A673 (cell line): ENCODE results near the gene HMGCS2.

Source experiments
- EZH2 ChIP-seq: fragments of 200-600 bp; sonication (generic); IDR thresholded peaks from 2 replicates; pipeline ENCODE4 v1.6.1; 2017; ENCODE audit warnings: borderline replicate concordance, low read depth, mild to moderate bottlenecking, mixed read lengths, antibody characterized with exemption, low read length; ENCODE audit not compliant: poor library complexity, severe bottlenecking
- TF ChIP-seq, protein P1 (sequence below): fragments of 300-800, 200-600 bp; sonication (generic); conservative IDR thresholded peaks from 2 replicates; pipeline ENCODE4 v1.5.1; 2017; ENCODE audit warnings: low read depth, mild to moderate bottlenecking, antibody characterized with exemption, low read length, moderate library complexity, mixed read lengths

DNA sequence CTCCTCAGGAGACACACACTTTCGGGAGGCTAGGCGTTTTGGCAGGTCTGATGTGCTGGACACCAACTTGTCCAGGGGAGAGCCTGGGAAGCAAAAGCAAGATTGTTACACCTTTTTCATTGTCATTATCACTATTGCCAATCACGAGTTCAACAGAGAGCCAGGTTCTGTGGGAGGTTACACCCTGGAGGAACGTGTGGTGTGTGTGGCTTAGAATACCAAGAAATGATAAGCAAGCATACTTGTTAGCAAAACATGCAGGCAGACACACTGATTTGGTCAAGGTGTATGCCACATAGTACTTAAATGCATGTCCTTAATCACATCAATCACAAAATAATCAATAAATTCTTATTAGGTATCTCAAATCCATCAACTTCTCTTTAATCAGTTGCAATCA is 16.1 kb downstream of the HMGCS2 start:
- TF ChIP-seq, protein P1, sequence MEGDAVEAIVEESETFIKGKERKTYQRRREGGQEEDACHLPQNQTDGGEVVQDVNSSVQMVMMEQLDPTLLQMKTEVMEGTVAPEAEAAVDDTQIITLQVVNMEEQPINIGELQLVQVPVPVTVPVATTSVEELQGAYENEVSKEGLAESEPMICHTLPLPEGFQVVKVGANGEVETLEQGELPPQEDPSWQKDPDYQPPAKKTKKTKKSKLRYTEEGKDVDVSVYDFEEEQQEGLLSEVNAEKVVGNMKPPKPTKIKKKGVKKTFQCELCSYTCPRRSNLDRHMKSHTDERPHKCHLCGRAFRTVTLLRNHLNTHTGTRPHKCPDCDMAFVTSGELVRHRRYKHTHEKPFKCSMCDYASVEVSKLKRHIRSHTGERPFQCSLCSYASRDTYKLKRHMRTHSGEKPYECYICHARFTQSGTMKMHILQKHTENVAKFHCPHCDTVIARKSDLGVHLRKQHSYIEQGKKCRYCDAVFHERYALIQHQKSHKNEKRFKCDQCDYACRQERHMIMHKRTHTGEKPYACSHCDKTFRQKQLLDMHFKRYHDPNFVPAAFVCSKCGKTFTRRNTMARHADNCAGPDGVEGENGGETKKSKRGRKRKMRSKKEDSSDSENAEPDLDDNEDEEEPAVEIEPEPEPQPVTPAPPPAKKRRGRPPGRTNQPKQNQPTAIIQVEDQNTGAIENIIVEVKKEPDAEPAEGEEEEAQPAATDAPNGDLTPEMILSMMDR: no peak
- TF ChIP-seq EZH2: no peak
